Skeletal muscle satellite cell (primary cell): ENCODE data around the gene LARP4B.
"Not testable (repeated sequence)": the region's sequence is repeated elsewhere in the genome, so short reads cannot be mapped to it uniquely, and the experiment has no call there.

Experiments
- H3K27me3 ChIP-seq: 2 replicates; pipeline ENCODE4 v1.7.0; 2013; ENCODE audit warnings: low read length; ENCODE audit not compliant: control insufficient read depth, insufficient read depth
- H3K36me3 ChIP-seq: 2 replicates; pipeline ENCODE4 v1.7.0; 2013; ENCODE audit warnings: mild to moderate bottlenecking, control low read depth, low read length; ENCODE audit not compliant: insufficient read depth
- H3K4me1 ChIP-seq: 2 replicates; pipeline ENCODE4 v1.7.0; 2013; ENCODE audit warnings: low read length; ENCODE audit not compliant: control insufficient read depth, insufficient read depth
- H3K4me2 ChIP-seq: 2 replicates; pipeline ENCODE4 v1.7.0; 2013; ENCODE audit warnings: mild to moderate bottlenecking, low read length
- H3K4me3 ChIP-seq: 2 replicates; pipeline ENCODE4 v1.7.0; 2013; ENCODE audit warnings: low read length
- H3K9ac ChIP-seq: 2 replicates; pipeline ENCODE4 v1.7.0; 2013; ENCODE audit warnings: mild to moderate bottlenecking, low read depth, low read length, moderate library complexity
- H3K9me3 ChIP-seq: replicated peaks from 2 replicates; pipeline ENCODE4 v1.7.0; 2013; ENCODE audit warnings: mild to moderate bottlenecking, control low read depth, low read length

LARP4B gene

DNA sequence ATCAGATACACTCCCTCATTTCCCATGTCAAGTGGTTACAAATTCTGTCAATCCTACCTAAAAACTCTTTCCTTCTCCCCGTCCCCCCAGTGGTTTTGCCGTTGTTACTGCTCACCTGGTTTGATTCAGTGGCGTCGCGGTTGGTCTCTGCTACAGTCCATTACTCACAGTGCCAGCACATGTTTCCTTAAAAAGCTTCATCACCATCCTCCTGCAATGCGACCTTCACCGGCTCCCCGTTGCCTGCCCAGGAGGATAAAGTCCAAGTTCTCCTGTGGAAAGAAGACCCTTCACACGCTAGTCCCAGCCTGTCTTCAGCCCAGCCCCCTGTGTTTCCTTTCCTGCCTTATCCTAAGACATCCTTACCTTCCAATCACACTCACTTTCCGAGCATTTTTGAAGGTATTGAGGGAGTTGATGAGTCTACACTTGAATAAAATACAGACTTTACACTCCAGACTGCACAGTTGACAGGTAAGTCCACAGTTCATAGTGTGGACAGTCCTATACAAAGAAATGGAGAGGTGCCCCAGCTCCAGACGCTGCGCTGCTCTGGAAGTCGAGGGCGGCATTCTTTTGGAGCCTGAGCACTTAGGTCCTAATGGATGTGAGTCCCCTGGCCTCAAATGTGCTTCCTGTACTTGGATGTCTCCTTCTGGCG, 3.4 kb upstream of the LARP4B start:
- H3K4me3 ChIP-seq, result no peak overlapping the region
- H3K9ac ChIP-seq, result no peak overlapping the region
- H3K27me3 ChIP-seq, result no peaks in the 10 kb centered on the region

DNA sequence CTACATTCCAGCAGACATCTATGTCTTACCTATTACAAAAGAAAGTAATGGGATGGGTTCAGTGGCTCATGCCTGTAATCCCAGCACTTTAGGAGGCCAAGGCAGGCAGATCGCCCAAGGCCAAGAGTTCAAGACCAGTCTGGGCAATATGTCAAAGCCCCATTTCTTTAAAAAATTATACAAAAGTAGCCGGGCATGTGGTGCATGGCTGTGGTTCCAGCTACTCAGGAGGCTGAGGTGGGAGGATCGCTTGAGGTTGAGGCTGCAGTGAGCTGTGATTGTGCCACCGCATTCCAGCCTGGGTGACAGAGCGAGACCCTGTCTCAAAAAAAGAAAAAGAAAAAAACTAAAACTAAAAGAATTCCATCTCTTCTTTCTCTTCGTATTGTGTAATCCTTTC, 2.7 kb upstream of the LARP4B start:
- not testable (repeated sequence) for H3K9me3 ChIP-seq, H3K27me3 ChIP-seq, H3K4me3 ChIP-seq, H3K9ac ChIP-seq, H3K4me2 ChIP-seq, H3K36me3 ChIP-seq
- peaks cover 12% of the 10 kb centered on the region for H3K4me1 ChIP-seq

More for the DNA sequence above, 3.4 kb upstream of the LARP4B start:
- H3K9me3 ChIP-seq, result no peaks in the 10 kb centered on the region
- H3K4me2 ChIP-seq, result no peak overlapping the region
- H3K36me3 ChIP-seq, result no peaks in the 10 kb centered on the region
- peaks cover 5% of the 10 kb centered on the region for H3K4me1 ChIP-seq

DNA sequence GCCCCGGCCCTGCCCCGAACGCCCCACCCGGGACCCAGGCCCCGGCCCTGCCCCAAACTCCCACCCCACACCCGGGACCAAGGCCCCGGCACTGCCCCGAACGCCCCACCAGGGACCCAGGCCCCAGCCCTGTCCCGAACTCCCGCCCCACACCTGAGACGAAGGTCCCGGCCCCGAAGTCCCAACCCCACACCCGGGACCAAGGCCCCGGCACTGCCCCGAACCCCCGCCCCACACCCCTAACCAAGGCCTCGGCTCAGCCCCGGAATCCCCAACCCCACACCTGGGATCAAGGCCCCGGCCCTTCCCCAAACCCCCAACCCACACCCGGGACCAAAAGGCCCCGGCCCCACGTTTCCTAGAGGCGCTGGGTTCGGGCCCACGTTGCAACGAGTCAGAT, 1.1 kb upstream of the LARP4B start:
- no peaks in the 10 kb centered on the region for H3K9me3 ChIP-seq
- no peak overlapping the region for H3K4me2 ChIP-seq
- no peak overlapping the region for H3K4me3 ChIP-seq
- H3K36me3 ChIP-seq, result no peaks in the 10 kb centered on the region
- no peaks in the 10 kb centered on the region for H3K27me3 ChIP-seq
- peak overlapping the region; percentile 97 for H3K9ac ChIP-seq
- H3K4me1 ChIP-seq, result peaks cover 12% of the 10 kb centered on the region

DNA sequence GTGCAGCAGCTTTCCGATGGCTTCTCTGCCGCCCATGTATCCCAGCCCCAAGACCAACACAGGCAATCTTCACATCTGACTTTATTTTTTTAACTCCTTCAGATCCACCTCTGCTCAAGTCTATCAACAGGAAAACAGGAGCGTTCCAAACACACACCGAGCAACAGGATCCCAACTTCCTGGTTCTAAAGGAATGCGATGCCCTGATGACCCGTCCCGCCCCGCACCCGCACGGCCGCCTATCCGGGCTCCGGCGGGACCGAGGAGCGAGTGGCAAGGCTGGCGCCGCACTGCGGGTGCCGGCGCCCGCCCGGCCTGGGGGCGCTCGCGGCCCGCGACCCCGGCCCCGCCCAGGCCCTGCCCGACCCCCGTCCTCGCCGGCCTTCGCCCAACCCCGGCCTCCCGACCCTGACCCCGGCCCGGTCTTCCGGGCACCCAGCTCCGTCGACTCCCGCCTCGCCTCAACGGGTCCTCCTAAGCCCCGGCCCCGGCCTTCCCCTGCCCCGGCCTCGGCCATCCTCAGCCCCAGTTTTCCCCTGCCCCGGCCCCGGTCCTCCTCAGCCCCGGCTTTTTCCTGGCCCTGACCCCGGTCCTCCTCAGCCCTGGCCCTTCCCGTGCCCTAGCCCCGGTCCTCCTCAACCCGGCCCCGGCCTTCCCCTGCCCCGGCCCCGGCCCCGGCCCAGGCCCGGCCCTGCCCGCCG, 730 bp downstream of the LARP4B start:
- peak overlapping the region; percentile 73 for H3K4me3 ChIP-seq
- H3K27me3 ChIP-seq, result no peaks in the 10 kb centered on the region
- peaks cover 12% of the 10 kb centered on the region for H3K4me1 ChIP-seq
- no peaks in the 10 kb centered on the region for H3K36me3 ChIP-seq
- H3K9me3 ChIP-seq, result no peaks in the 10 kb centered on the region
- peak overlapping the region; percentile 74 for H3K9ac ChIP-seq
- H3K4me2 ChIP-seq, result peak overlapping the region; percentile 80

DNA sequence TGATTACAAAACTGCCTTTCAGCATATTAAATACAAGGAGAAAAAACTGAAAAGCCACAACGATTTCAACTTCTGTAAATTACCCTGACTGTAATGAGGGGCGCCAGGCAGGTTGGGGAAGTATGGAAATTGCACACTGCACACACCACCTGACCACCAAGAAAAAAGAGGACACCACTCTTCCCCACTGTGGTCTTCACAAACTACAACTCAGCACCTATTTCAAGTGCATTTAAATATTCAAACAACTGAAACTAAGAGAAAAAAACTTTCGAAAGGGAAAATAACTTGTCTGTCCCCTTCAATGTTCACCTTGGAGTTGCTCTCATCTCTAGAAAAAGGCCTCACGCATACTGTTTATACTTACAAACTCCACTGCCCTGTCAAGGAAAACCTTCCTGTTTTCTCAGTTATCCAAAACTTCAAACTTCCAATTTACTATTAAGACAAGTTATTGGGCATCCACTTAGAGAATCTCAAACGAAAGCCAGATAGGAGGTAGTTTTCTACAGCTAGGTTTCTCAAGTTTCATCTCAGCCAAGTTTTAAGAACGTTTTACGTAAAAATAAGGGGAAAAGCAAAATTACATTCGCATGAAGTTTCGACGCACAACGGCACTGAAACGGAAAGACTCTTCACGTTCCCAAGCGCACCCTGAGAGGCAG, 1.4 kb downstream of the LARP4B start:
- Histone ChIP-seq H3K9me3 (no peaks in the 10 kb centered on the region), H3K4me1 (peaks cover 12% of the 10 kb centered on the region), H3K27me3 (no peaks in the 10 kb centered on the region), H3K4me2 (peak overlapping the region; percentile 80), H3K9ac (peak overlapping the region; percentile 74), H3K4me3 (peak overlapping the region; percentile 73), H3K36me3 (no peaks in the 10 kb centered on the region)

DNA sequence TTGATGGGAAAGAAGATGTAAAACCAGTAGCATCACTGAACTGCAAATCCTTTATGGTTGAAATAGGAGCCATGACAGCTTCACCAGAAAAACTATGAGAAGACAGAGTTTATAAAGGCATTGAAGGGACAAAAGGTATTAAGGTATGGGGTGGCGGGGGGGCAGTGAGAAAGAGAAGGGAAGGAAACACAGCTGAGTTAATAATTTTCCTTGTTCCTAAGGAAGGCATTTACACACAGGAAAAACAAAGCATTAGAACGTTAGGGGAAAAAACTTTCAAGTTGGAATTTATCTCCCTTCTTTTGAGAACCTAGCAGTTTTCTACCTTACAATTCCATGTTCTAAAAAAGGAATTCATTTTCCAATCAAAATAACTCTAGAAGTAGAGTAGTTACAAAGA, 4.4 kb downstream of the LARP4B start:
- H3K36me3 ChIP-seq, result peaks cover 5% of the 10 kb centered on the region
- no peak overlapping the region for H3K4me2 ChIP-seq
- no peaks in the 10 kb centered on the region for H3K27me3 ChIP-seq
- peaks cover 15% of the 10 kb centered on the region for H3K4me1 ChIP-seq
- no peaks in the 10 kb centered on the region for H3K9me3 ChIP-seq
- no peak overlapping the region for H3K4me3 ChIP-seq
- H3K9ac ChIP-seq, result no peak overlapping the region

DNA sequence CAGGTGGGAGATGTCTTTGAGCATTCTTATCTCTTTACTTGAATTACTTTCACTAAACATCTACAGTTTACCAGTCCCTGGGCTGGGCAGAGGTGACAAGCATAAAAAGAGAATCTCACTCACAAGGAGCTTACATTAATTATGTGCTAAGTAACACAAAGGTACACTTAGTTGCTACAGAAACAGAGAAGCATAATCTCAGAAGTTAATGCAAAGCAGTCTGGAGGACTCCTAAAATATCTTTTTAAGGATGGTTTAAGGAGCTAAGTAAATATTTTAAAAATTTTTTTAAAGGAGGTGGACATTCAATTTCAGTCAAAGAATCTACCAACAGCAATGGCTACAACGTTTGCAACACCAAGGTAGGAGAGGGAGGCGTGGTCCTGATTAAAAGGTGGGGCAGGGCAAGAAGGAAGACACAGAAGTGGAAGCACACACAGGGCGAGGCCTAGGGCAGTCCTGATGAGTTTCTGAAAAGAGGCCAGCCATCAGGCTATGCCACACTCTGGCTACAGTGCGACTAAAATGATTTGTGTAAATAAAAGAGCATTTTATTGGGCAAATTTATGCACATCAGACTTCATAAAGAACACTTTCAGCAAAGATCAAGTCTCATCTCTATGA, 5.3 kb downstream of the LARP4B start:
- Histone ChIP-seq H3K9ac (no peak overlapping the region), H3K4me2 (no peak overlapping the region), H3K9me3 (no peaks in the 10 kb centered on the region), H3K4me1 (peaks cover 25% of the 10 kb centered on the region), H3K36me3 (peaks cover 5% of the 10 kb centered on the region), H3K4me3 (no peak overlapping the region), H3K27me3 (no peaks in the 10 kb centered on the region)

DNA sequence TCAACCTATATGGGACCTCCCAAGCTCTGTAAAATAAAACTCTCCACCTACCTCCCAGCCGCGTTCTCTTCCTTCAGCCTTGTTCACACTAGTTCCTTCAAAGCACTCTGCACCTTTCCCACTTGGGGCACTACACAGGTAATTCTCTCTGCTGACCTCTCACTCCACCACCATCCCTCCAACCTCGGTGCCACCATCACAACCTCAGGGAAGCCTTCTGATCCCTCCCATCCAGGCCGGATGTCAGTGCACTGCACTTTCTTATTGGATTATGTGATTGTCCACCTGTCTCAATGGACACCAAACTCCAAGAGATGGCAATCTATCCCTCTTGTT, 7.0 kb downstream of the LARP4B start:
- no peak overlapping the region for H3K4me3 ChIP-seq

DNA sequence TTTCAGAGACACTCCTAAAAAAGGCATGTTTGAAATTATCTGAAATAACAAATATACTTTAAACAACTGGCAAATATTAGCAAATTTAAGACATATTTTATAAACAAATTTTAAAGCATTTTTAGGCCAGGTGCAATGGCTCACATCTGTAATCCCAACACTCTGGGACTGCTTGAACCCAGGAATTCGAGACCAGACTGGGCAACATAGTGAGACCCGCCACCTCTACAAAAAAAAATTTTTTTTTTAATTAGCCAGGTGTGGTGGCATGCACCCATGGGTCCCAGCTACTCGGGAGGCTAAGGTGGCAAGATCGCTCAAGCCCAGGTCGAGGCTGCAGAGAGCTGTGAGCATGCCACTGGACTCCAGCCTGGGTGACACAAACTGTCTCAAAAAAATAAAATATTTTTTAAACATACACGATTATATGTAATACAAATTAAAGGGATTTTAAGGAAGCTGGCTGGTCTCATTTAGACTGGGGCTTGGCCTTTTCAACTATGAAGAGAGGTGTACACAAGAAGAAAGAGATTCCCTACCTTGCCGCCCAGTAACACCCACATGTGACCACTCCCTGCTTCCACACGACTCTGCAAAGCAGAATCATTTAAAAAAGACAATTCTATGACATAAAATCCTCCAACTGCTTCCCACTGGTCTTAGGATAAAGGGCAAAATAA, 7.5 kb downstream of the LARP4B start:
- H3K4me1 ChIP-seq, result peaks cover 19% of the 10 kb centered on the region
- peaks cover 5% of the 10 kb centered on the region for H3K36me3 ChIP-seq
- no peaks in the 10 kb centered on the region for H3K9me3 ChIP-seq

More for the DNA sequence above, 7.0 kb downstream of the LARP4B start:
- H3K9ac ChIP-seq, result no peak overlapping the region
- no peak overlapping the region for H3K4me2 ChIP-seq
- H3K27me3 ChIP-seq, result no peaks in the 10 kb centered on the region
- H3K9me3 ChIP-seq, result no peaks in the 10 kb centered on the region
- peaks cover 5% of the 10 kb centered on the region for H3K36me3 ChIP-seq
- H3K4me1 ChIP-seq, result peaks cover 24% of the 10 kb centered on the region

DNA sequence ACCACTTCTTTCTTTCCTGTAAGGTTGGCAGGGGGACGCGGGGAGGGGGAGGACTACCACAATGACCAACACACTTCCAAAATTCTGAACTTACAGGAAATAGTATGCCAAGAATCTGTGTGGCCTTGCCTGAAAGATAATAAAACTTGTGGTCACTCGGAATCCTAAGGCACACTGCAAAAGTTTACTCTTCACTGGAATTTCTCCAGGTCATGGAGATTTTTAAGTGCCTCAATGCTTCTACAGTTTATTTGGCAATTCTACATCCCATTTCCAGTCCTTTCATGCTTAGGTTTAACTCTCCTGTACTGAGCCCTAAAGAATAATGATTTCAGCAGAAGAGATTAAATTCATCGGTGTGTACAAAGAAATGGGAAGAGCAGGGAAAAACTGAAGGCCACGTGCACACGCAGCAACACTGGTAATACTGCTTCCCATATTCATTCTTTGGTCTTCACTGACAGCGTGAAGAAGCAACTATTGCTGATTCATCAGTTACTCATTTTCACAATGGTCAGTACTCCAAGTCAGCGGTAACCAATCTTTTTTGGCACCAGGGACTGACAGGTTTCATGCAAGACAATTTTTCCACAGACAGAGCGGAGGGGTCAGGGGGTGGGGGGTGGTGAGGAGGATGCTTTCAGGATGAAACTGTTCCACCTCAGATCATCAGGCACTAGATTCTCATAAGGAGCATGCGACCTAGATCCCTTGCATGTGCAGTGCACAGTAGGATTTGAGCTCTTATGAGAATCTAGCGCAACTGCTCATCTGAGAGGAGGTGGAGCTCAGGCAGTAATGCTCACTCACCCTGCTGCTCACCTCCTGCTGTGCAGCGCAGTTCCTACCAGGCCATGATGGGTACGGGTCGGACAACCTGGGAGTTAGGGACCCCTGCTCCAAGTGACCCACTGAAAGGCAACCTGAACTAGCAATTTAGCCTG, 9.8 kb downstream of the LARP4B start:
- Histone ChIP-seq H3K9ac (no peak overlapping the region), H3K4me3 (no peak overlapping the region), H3K36me3 (peaks cover 8% of the 10 kb centered on the region), H3K27me3 (no peaks in the 10 kb centered on the region), H3K4me2 (peak overlapping the region; percentile 59), H3K9me3 (no peaks in the 10 kb centered on the region), H3K4me1 (peaks cover 17% of the 10 kb centered on the region)

More for the DNA sequence above, 7.5 kb downstream of the LARP4B start:
- H3K4me3 ChIP-seq, result no peak overlapping the region
- no peak overlapping the region for H3K4me2 ChIP-seq
- H3K9ac ChIP-seq, result no peak overlapping the region
- no peaks in the 10 kb centered on the region for H3K27me3 ChIP-seq
